HG02588 (cell line): ENCODE results near the gene CHMP3.
"Not testable (repeated sequence)": the region's sequence is repeated elsewhere in the genome, so short reads cannot be mapped to it uniquely, and the experiment has no call there.

Source experiments
- ATAC-seq: cut with Tn5 transposase; IDR thresholded peaks from one replicate; pipeline ENCODE4 v1.9.1; 2021; ENCODE audit warnings: mild to moderate bottlenecking, moderate library complexity; ENCODE audit not compliant: unreplicated experiment

The CHMP3 gene

DNA sequence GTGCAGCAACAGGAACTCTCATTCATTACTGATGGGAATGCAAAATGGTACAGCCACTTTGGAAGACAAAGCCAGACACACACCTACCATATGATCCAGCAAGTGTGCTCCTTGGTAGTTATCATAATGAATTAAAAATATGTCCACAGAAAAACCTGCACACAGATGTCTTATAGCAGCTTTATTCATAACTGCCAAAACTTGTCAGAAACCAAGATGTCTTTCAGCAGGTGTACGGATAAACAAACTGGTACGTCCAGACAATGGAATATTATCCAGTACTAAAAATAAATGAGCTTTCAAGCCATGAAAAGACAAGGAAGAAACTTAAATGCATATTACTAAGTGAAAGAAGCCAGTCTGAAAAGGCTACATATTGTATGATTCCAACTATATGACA is 50.4 kb downstream of the CHMP3 start:
- no peak for ATAC-seq

DNA sequence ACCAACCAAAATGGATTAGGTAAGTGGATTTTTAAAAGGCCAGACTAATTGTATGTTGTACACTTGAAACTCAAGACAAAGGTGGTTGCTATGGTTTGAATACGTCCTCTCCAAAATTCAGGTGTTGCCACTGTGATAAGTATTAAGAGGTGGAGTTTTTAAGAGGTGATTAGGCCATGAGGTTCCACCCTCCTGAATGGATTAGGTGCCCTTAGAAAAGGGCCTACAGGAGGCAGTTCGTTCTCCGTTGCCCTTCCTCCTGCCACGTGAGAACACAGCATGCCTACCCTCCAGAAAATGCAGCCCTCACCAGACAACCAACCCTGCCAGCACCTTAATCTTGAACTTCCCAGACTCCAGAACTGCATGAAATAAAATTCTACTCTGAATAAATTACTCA is 51.2 kb downstream of the CHMP3 start:
- no peak for ATAC-seq

DNA sequence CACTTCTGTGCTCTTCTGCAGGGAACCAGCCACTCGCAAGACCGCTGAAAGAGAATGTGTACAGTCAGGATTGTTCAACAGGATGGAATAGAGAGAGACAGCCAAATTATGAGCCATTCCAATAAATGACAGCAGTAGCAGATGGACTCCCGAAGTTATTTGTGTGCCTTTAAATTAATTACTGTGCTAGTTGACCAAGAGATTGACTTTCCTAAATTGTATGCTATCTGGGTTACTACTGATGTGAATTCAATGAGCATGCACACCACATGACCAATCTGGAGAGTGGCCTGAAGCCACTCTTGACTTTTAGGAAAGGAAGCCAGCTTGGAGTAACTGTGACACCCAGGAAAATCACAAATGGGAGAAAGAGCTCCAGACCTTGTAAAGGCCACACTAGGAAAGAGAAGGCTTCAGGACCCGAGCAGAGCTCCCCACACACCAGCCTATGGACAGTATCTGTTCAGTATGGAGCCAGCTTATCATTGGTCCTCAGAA is 52.8 kb downstream of the CHMP3 start:
- ATAC-seq, result no peak

DNA sequence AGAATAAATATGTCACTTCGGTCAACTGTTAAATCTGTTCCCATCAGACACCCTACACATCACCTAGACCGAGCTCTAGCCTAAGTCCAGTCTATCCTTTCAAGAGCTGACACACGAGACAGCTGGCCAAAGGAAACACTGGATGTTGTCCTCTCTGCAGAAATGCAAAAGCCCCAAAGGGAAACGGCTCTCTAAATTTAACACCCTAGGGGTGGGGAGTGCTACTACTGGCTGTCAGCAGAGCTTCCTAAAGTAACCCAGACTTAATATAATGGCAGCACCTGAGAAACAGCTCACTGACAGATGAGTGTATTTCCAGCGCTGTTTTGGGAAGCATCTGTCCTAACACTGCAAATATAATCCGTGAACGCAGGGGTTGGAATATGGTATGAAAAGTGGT is 55.6 kb downstream of the CHMP3 start:
- no peak for ATAC-seq

DNA sequence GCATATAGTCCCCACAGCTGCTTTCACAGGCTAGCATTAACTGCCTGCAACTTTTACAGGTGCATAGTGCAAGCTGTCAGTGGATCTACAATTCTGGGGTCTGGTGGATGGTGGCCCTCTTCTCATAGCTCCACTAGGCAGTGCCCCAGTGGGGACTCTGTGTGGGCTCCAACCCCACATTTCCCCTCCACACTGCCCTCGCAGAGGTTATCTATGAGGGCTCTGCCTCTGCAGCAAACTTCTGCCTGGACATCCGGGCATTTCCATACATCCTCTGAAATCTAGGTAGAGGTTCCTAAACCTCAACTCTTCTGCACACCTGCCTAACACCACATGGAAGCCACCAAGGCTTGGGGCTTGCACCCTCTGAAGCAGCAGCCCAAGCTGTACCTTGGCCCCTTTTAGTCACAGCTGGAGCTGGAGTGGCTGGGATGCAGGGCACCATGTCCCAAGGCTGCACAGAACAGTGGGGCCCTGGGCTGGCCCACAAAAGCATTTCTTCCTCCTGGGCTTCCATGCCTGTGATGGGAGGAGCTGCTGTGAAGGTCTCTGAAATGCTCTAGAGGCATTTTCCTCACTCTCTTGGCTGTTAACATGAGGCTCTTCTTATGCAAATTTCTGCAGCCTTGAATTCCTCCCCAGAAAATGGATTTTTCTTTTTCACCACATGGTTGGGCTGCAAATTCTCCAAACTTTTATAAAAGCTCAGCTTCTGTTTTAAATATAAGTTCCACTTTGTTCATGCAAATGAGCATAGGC is 62.7 kb downstream of the CHMP3 start:
- no peak for ATAC-seq

DNA sequence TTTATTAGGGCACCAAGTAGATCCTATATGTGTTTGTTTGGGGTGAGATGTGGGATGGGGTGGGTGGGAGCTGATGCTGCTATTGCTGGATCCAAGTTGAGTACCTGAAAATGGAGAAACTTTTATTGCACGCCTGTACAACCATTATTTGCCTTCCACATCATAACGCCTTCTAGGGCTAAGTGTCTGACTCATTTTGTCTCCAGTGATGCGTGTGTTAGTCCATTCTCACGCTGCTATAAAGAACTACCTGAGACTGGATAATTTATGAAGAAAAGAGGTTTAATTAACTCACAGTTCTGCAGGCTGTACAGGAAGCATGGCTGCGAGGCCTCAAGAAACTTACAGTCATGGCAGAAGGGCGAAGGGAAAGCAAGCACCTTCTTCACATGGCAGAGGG is 63.9 kb downstream of the CHMP3 start:
- ATAC-seq, result no peak

DNA sequence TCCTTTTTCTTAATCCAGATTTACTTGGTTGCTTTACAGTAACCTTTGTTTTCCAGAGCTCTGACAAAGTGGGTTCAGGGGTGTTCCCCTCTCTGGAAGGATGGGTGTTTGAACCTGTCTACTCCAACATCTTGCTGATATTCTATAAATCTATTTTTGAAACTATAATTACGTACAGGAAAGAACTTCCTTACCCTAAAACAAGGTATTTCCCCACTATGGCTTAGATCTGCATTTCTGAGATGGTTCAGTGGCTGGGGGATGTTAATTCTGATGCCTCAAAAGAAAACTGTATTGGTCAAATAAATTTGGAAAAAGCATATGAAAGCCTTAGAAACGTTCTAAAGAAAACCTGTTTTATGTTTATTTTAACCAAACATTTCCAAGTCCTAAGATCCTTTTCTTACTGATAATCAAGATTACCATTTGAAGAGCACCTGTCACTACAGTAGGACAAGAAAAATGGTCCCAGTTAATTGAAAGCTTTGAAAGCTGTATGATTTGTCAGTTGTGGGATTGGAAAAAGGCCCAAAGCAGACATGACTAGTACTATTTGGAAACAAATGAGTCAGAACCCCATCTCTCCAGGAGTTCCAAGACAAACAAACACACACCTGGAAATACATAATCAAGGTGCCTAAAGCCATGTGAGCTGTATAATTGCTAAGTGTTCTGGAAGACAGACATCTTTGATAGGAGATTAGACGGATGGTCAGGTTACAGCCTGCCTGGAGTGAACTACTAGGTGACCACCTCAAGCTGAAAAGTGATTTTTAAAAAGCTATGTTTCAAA is 64.6 kb downstream of the CHMP3 start:
- no peak for ATAC-seq

DNA sequence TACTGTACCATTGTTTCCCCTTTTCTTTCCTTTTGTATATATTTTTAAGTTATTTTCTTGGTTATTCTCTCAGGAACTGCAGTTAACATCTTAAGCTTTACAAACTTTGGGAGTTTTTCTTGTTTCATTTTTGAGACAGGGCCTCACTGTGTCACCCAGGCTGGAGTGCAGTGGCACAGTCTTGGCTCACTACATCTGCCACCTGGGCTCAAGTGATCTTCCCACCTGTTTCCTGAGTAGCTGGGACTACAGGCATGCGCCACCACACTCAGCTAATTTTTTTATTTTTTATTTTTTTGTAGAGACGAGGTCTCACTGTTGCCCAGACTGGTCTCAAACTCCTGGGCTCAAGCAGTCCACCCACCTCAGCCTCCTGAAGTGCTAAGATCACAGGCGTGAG is 66.9 kb downstream of the CHMP3 start:
- ATAC-seq, result not testable (repeated sequence)

DNA sequence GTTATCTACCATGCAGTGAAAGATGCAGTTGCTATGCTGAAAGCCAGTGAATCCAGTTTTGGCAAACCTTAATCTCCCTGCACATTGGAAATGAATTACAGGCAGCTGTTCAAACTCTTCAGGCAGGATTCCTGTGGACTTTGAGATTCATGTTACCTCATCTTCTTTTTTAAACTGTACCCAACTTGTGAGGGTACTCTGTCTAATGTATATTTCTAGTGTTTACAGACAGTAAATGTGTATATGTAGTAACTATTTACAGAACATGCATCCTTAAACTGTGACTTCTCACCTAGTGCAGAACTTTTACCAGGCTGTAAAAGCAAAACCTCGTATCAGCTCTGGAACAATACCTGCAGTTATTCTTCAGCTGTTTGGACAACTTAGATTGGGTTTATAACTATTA is 71.2 kb downstream of the CHMP3 start:
- no peak for ATAC-seq

DNA sequence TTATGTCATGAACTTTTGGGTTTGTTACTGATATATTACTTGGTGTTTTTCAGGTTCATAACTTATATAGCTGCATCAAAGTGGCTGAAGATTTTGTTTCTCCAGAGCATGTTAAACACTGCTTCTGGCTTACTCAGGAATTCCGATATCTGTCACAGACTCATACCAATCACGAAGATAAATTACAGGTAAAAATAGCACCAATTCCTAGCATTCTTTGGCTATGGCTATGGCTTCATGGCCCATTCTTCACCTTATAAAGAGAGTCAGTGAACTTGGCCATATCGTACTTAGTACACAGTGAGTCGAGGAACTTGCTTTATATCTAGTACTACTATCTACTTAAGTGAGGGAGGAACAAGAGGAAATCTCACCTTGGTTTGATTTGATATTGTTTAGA is 72.2 kb downstream of the CHMP3 start:
- no peak for ATAC-seq

DNA sequence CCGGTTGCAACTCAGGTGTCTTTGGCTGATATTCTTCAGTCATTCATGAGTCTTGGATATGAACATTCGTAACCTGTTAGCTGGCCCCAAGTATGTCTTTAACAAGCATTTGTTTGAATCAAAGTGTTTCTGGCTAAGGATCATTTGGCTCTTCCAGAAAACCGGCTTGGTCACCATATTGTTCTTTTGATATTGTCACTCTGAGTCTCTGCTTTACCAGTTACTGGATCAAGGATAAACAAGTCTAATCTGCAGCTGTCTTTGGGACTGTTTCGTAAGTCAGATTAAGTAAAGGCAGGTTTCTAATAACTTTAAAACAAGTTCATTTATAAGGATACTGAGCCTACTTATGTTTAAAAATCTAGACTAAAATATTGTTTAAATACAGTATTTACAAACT is 73.0 kb downstream of the CHMP3 start:
- no peak for ATAC-seq

DNA sequence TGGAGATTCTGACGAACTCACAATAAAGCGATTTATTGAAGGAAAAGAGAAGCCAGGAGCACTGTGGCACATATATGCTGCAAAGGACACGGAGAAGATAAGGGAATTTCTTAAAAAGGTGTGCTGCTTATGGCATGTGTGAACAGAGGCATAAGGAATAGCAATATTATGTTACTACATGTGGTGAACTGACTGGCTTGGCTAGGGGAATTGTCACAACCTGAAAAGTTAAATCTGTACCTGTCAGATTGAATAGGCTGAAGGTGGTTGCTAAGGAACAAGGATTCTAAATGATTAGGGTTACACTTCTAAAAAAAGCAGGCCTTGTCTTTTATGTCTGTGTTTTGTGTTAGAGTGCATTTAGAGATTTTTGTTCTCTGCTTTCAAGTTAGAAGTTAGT is 73.7 kb downstream of the CHMP3 start:
- ATAC-seq, result no peak

DNA sequence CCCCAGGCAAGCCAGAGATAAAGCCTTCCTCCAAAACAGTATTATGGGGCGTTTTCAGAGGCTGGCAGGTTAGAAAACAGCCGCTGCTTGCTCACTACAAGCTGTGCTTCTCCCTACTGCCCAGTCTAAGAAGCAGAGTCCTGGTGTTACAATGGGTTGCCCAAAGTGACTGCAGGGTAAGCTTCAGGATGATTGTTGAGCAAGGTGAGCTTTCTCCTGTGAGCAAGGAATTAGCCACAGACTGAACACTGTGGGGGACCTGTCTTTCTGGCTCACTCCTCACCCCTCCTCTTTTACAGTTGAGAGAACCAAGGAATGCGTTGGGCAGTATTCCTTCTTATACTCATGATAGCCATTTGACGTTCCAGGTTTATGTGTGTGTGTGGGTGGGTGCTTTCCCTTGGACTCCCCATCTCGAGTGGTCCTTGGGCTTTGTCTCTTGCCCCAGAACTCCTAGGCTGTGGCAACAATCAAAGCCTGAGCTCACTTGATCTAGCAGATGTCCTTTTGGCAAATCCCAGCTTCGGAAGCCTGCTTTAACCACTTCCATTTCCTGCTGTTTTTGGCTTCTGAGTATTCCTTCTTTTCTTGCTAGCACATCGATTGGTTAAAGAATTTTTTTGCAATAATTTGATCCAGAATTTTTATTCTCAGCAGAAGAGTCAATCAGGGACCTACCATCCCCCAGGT is 74.5 kb downstream of the CHMP3 start:
- ATAC-seq, result no peak

DNA sequence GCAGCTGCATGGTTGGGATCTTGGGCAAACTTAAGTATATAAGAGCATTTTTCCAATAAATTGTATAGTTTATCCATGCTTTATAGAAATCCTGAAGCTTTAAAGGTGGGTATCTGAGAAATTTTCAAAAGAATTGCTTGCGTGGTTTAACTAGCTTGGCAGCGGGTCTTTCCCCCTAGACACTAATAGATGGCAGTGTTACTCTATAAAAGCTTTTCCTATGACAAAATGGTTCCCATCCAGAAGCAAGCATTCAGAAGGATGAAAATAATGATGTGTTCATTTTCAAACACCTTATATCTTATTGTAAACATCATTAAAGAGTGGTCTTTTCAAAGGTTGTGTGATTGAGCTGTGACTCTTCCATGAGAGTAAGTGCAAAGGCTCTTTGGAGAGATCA is 76.2 kb downstream of the CHMP3 start:
- no peak for ATAC-seq

DNA sequence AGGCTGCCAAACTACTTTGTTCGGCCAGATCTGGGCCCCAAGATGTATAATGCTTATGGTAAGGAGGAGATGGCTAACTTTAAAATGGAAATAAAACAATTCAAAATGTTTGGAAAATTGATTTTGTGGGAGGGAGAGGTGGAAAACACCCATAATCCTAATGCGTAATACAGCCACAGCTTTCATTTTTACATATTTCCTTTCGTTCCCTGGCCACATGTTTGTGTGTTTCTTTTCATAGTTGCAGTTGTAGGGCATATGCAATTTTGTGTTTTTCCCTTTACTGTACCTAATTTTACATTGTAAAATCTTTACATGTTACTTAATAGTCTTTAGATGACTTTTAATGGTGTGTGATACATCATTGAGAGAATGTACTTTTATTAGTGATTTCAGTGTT is 77.4 kb downstream of the CHMP3 start:
- ATAC-seq, result no peak

DNA sequence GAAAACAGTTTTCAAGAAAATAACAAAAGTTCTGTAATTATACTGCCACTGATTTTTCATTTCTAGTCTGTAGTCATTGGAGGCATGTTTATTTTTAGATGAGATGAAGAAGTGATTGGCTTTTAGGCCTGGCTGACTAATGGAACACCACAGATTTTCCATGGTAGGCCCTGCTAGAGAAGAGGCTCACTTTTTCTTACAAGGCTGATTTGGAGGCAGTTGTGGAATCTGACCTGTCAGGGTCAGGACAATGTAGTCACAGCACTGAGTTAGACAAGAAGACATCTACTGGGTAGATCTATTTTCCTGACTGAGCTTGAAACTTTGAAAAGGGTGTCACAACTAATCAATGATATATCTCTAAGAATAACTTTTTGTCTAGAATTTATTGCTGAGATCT is 78.1 kb downstream of the CHMP3 start:
- no peak for ATAC-seq

DNA sequence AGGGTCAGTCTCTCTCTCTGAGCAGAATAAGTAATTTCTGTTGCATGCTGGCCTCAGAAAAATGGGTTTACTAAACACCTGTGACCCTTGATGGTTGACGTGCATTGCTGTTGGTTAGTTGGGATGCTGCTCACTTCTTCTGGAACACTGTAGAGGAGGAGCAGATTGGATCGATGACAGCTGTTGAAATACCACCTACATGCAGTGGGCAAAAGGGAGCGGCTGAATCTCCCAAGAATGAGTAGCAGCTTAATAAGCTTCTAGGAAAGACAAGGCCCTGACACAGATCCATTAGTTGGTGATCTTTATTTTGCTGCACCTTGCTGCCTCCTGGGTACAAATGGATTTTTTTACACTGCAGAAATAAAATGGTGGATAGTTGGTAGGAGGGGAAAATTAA is 78.9 kb downstream of the CHMP3 start:
- no peak for ATAC-seq

DNA sequence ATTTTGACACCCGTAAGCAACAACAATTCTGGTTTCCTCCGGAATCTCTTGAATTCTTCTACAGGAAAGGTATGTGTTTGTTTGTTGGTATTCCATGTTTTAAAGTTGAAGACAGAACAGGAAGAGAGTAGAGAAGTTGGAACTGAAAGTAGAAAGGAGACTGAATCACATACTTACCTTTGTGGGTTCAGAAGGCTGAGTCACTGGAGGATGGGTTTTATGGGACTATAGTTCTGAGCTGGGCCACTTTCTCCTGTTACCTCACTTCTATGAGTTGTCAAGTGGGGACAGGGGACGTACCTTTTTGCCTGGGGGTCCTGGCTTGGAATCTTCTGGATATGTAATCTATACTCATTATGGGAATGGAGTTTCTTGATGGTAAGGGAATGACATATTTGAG is 81.2 kb downstream of the CHMP3 start:
- ATAC-seq, result no peak

DNA sequence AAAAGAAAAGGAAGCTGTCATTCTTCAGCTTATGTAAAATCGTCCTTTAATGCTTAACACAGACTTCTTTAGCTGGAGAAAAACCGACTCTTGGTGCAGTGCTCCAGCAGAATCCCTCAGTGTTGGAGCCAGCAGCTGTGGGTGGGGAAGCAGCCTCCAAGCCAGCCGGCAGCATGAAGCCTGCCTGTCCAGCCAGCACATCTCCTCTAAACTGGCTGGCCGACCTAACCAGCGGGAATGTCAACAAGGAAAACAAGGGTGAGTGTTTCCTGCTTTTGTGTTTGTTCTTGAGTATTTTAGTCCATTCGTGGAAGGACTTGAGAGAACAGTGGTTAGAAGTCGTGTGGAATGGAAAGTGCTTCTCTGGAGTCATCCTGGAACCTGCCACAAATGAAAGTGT is 83.1 kb downstream of the CHMP3 start:
- ATAC-seq, result no peak

DNA sequence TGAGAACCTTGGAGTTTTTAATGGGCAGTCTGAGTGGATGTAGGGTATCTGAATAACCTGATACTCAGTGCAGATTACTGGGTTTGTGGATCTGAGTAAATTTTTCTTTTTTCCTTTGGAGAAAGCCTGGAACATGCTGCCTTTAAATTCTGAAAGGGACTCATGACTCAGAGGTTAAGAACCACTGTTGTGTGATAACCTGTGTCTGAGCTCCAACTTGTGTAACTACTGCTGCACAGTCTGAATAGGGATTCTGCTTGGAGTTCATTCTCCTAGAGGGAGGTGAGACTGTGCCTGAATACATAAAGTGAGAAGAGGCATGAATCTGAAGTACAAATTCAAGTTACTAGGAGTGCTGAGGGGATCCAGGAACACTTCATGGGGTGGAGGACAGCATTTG is 85.9 kb downstream of the CHMP3 start:
- ATAC-seq, result no peak

DNA sequence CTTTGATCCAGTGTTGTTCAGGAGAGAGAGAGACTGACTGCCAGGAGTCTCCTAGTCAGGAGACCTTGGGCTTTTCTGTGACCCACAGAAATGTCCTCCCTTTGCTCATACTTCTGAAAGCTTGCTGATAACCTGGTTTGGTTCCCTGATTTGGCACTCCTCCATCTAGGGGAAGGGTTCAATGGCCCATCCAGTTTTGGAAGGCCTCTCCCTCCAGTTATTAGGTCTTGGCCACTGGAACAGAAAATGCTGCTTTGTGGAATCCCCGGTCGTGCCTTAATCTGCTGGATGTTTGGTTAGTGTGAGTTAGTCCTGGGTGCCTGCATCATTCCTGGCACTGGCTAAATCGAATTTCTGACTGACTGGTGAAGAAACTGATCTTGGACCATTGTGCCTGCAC is 86.3 kb downstream of the CHMP3 start:
- ATAC-seq, result no peak

DNA sequence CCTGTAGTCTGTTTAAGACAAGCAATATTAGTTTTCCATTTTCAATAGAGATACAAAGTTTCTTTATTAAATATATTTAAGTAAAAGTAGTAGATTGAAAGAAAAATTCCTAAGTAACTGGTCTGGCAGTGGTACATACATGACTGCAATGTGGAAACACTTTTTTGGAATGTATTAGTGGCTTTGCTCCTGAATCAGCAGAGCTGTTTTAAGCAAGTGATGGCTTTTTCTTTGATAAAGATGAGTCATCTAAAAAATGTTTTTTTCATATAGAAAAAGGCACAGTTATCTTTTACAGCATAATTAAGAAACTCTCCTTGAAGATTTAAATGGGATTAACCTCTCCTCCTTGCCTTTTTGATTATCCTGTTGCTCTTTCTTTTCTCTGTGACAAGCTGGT is 87.2 kb downstream of the CHMP3 start:
- no peak for ATAC-seq
